ENCODE measurements around the gene KRT2. TPM values are rescaled to one million over a fixed set of nuclear protein-coding genes. Genes with fewer than 3 reads are reported as not detected.

The KRT2 gene
- total and polyA plus RNA-seq, 2 of the 4 experiments (the other 2 are of a cell fraction) = not detected

DNA sequence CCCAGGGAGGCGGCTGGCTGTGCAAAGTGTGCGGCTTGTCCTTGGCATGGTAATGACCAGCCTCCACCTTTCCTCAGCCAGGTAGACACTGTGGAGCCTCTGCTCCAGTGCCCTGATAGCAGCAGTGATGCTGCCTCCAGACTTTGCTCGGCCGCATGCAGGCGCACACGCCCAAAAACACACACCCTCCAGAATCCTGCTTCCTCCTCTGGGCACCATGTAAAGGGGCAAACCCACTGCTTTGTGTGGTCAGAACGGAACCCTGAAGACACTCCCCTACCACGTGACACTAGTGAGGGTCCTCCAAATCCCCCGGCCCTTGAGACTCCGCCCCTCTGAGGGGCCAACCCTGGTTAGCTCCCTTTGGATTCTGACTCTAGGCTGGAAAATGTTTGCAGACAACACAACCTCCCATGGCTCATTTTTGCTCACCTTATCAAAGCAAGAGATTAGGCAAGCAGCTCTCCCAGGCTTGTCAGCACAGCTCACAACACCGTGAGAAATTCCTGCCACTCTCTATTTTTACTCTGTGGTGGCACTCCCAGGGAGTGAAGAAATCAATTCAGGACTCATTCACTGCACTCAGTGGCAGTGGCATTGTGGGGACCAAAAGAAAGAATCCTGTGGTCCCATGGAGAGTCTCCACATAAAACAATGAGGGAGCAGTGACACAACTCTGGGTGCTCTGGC lies 46.8 kb upstream of the KRT2 start:
- Histone ChIP-seq H2BK15ac (ENCODE audit: low read depth, low read length) (no peak overlapping the region), H2BK120ac (ENCODE audit: low read depth, low read length) (no peak overlapping the region), H3K56ac (ENCODE audit: extremely low read depth, insufficient read depth, low read length) (no peak overlapping the region), H2AK5ac (ENCODE audit: low read depth, low read length) (no peak overlapping the region), H2AK9ac (replicated peaks; ENCODE audit: low read depth, low read length, poor library complexity) (no peak overlapping the region), H3K9me3 (ENCODE audit: control insufficient read depth, insufficient read depth, low read length) (no peaks in the 10 kb centered on the region), H3K4me1 (ENCODE audit: control insufficient read depth, insufficient read depth, low read length) (no peaks in the 10 kb centered on the region), H3K14ac (replicated peaks; ENCODE audit: low read depth, low read length) (no peak overlapping the region), H3K27ac (ENCODE audit: insufficient read depth, low read length) (no peak overlapping the region), H3K36me3 (ENCODE audit: control insufficient read depth, insufficient read depth, low read length) (no peaks in the 10 kb centered on the region), H3K27me3 (ENCODE audit: control insufficient read depth, insufficient read depth, low read length) (peaks cover 30% of the 10 kb centered on the region), H2BK5ac (ENCODE audit: low read depth, low read length, poor library complexity, severe bottlenecking) (no peak overlapping the region), H4K20me1 (ENCODE audit: insufficient read depth, low read length) (no peaks in the 10 kb centered on the region), H4K5ac (ENCODE audit: low read depth, low read length) (no peak overlapping the region), H3K9ac (ENCODE audit: low read depth, low read length) (no peak overlapping the region), H3K18ac (ENCODE audit: low read depth, low read length) (no peak overlapping the region), H3K4me2 (ENCODE audit: low read depth, low read length) (no peak overlapping the region), H4K91ac (ENCODE audit: insufficient read depth, low read depth, low read length) (no peak overlapping the region), H3K4me3 (ENCODE audit: insufficient read depth, low read depth, low read length) (no peak overlapping the region), H2AFZ (replicated peaks; ENCODE audit: low read length, poor library complexity) (no peak overlapping the region), H3K23ac (ENCODE audit: low read depth, low read length) (no peak overlapping the region), H2BK20ac (ENCODE audit: low read depth, low read length) (no peak overlapping the region), H3K79me1 (ENCODE audit: low read depth in 1 of 2, low read length in 2 of 2) (no peaks in the 10 kb centered on the region), H4K8ac (ENCODE audit: low read depth in 2 of 2, low read length in 2 of 2) (no peak overlapping the region), H3K4ac (ENCODE audit: low read depth, low read length) (no peak overlapping the region), H3K9me1 (ENCODE audit: insufficient read depth, low read length) (no peaks in the 10 kb centered on the region; the same call in 1 of the 2 replicates)
- no peak for ATAC-seq (ENCODE audit: low read depth)
- intact Hi-C loops (cut with micrococcal nuclease) = no loop called here
- POLR2A ChIA-PET (ENCODE audit: unreplicated experiment) = no interaction called here
- dilution Hi-C loops (cut with HindIII; ENCODE audit: low sequenced_read_pairs, unreplicated experiment) = no loop called here
- in situ Hi-C loops (cut with MboI; ENCODE audit: low sequenced_read_pairs) = no loop called here
- TF ChIP-seq RFX5 (IDR thresholded peaks at IDR 0.05; ENCODE audit: low read depth, low read length) = no peak
- no peak for TF ChIP-seq RCOR1 (IDR thresholded peaks at IDR 0.05; ENCODE audit: insufficient replicate concordance, low read length)
- TF ChIP-seq POLR2A (IDR thresholded peaks at IDR 0.05; ENCODE audit: low read depth, low read length) = no peak
- TF ChIP-seq, protein P1, sequence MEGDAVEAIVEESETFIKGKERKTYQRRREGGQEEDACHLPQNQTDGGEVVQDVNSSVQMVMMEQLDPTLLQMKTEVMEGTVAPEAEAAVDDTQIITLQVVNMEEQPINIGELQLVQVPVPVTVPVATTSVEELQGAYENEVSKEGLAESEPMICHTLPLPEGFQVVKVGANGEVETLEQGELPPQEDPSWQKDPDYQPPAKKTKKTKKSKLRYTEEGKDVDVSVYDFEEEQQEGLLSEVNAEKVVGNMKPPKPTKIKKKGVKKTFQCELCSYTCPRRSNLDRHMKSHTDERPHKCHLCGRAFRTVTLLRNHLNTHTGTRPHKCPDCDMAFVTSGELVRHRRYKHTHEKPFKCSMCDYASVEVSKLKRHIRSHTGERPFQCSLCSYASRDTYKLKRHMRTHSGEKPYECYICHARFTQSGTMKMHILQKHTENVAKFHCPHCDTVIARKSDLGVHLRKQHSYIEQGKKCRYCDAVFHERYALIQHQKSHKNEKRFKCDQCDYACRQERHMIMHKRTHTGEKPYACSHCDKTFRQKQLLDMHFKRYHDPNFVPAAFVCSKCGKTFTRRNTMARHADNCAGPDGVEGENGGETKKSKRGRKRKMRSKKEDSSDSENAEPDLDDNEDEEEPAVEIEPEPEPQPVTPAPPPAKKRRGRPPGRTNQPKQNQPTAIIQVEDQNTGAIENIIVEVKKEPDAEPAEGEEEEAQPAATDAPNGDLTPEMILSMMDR (conservative IDR thresholded peaks at IDR 0.05; ENCODE audit: low read depth, low read length) = no peak
- TF ChIP-seq, protein P2, sequence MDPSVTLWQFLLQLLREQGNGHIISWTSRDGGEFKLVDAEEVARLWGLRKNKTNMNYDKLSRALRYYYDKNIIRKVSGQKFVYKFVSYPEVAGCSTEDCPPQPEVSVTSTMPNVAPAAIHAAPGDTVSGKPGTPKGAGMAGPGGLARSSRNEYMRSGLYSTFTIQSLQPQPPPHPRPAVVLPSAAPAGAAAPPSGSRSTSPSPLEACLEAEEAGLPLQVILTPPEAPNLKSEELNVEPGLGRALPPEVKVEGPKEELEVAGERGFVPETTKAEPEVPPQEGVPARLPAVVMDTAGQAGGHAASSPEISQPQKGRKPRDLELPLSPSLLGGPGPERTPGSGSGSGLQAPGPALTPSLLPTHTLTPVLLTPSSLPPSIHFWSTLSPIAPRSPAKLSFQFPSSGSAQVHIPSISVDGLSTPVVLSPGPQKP (IDR thresholded peaks at IDR 0.05; ENCODE audit: borderline replicate concordance, low read depth, low read length) = no peak
- no peak for TF ChIP-seq RAD21 (IDR thresholded peaks at IDR 0.05; ENCODE audit: low read length)
- no peak for TF ChIP-seq NFE2L2 (IDR thresholded peaks at IDR 0.05; ENCODE audit: low read depth, low read length)
- no peak for TF ChIP-seq BHLHE40 (IDR thresholded peaks at IDR 0.05; ENCODE audit: low read depth, low read length)
- TF ChIP-seq, protein P3, sequence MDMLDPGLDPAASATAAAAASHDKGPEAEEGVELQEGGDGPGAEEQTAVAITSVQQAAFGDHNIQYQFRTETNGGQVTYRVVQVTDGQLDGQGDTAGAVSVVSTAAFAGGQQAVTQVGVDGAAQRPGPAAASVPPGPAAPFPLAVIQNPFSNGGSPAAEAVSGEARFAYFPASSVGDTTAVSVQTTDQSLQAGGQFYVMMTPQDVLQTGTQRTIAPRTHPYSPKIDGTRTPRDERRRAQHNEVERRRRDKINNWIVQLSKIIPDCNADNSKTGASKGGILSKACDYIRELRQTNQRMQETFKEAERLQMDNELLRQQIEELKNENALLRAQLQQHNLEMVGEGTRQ (IDR thresholded peaks at IDR 0.05; ENCODE audit: low read depth, low read length) = no peak
- TF ChIP-seq MXI1 (IDR thresholded peaks at IDR 0.05; ENCODE audit: borderline replicate concordance, low read depth, low read length) = no peak
- TF ChIP-seq FOS (IDR thresholded peaks at IDR 0.05; ENCODE audit: low read depth, low read length) = no peak
- no peak for TF ChIP-seq CHD1 (IDR thresholded peaks at IDR 0.05; ENCODE audit: low read depth, low read length)
- no peak for TF ChIP-seq SMC3 (IDR thresholded peaks at IDR 0.05; ENCODE audit: low read depth, low read length)
- no peak for TF ChIP-seq MAZ (IDR thresholded peaks at IDR 0.05; ENCODE audit: borderline replicate concordance, low read depth, low read length)
- no peak for TF ChIP-seq MAFK (IDR thresholded peaks at IDR 0.05; ENCODE audit: low read depth, low read length)
- no peak for TF ChIP-seq CEBPB (IDR thresholded peaks at IDR 0.05; ENCODE audit: low read depth, low read length)
- no TSS peak for BruUV-seq (replicated peaks)
- CTCF ChIA-PET = no interaction called here
- WGBS, 2 experiments (ENCODE audit: extremely low coverage in 2 of 2, insufficient read length in 1 of 2) = 63% methylated on average over 4 of the region's 11 CpGs; no CpG with 5 or more reads in 1 of the 2 experiments
- DNase-seq = no peak

All from IMR-90 (cell line).